CD8-positive, alpha-beta memory T cell (primary cell): ENCODE results near the gene SNX9. TPM values are rescaled to one million over a fixed set of nuclear protein-coding genes. Genes with fewer than 3 reads are reported as not detected.

ENCODE experiments used
- CTCF ChIA-PET: fragments of 350-600 bp; sonication (Branson Sonifier 250); formaldehyde crosslinking; loops from one replicate; lab custom pipeline; 2021; ENCODE audit warnings: antibody characterized with exemption; lab: Charles Lee
- POLR2A ChIA-PET: fragments of 350-600 bp; sonication (Branson Sonifier 250); formaldehyde crosslinking; loops from one replicate; lab custom pipeline; 2021; ENCODE audit warnings: antibody characterized with exemption; lab: Charles Lee
- DNase-seq, 5 donors: peaks; one replicate each; pipeline versions ENCODE4 v3.0.0 to v3.0.0-alpha.2; 2020 to 2022; ENCODE audit warnings: mixed read lengths in 1 of 5
- H3K27ac ChIP-seq: one replicate; pipeline ENCODE4 v1.7.0; 2013; ENCODE audit warnings: low read depth, mild to moderate bottlenecking, low read length, moderate library complexity
- H3K27me3 ChIP-seq: 2 replicates; pipeline ENCODE4 v1.7.0; 2013; ENCODE audit warnings: low read length, mild to moderate bottlenecking; ENCODE audit not compliant: insufficient read depth, poor library complexity, severe bottlenecking
- H3K36me3 ChIP-seq: 2 replicates; pipeline ENCODE4 v1.7.0; 2013; ENCODE audit warnings: mild to moderate bottlenecking, low read length, moderate library complexity; ENCODE audit not compliant: insufficient read depth
- H3K4me1 ChIP-seq: 2 replicates; pipeline ENCODE4 v1.7.0; 2013; ENCODE audit warnings: mild to moderate bottlenecking, low read length, moderate library complexity; ENCODE audit not compliant: insufficient read depth
- H3K4me3 ChIP-seq: 2 replicates; pipeline ENCODE4 v1.7.0; 2013; ENCODE audit warnings: mild to moderate bottlenecking, low read length
- H3K9me3 ChIP-seq: 2 replicates; pipeline ENCODE4 v1.7.0; 2013; ENCODE audit warnings: mild to moderate bottlenecking, low read length
- H3K27ac Mint-ChIP-seq, 8 donors: one replicate each; pipeline ENCODE4 v1.8.0; 2020 to 2021; ENCODE audit warnings: mixed read lengths in 8 of 8, mild to moderate bottlenecking in 6 of 8, inconsistent platforms in 3 of 8, moderate library complexity in 3 of 8
- H3K27me3 Mint-ChIP-seq, 2 donors: one replicate each; pipeline ENCODE4 v1.8.0; 2020 to 2021; ENCODE audit warnings: mixed read lengths in 2 of 2, mild to moderate bottlenecking in 1 of 2, moderate library complexity in 1 of 2
- H3K36me3 Mint-ChIP-seq, 3 donors: one replicate each; pipeline ENCODE4 v1.8.0; 2020 to 2021; ENCODE audit warnings: mixed read lengths in 3 of 3, inconsistent platforms in 1 of 3, mild to moderate bottlenecking in 1 of 3
- H3K4me1 Mint-ChIP-seq, 3 donors: one replicate each; pipeline ENCODE4 v1.8.0; 2020 to 2021; ENCODE audit warnings: mixed read lengths in 3 of 3, inconsistent platforms in 1 of 3, mild to moderate bottlenecking in 1 of 3
- H3K4me3 Mint-ChIP-seq, 7 donors: one replicate each; pipeline ENCODE4 v1.8.0; 2020 to 2021; ENCODE audit warnings: mixed read lengths in 7 of 7, mild to moderate bottlenecking in 6 of 7, moderate library complexity in 4 of 7, inconsistent platforms in 2 of 7
- H3K9me3 Mint-ChIP-seq, 5 donors: one replicate each; pipeline ENCODE4 v1.8.0; 2020 to 2022; ENCODE audit warnings: mixed read lengths in 5 of 5, mild to moderate bottlenecking in 3 of 5, moderate library complexity in 2 of 5, inconsistent platforms in 1 of 5
- polyA plus RNA-seq: library from polyadenylated mRNA; unstranded; fragments of 300-500 nt; fragmentation: Illumina TruSeq; gene quantifications from one replicate; pipeline ENCODE4 v1.2.3, GENCODE V29; 2021
- total RNA-seq, 2 experiments: library from RNA; stranded (reverse); gene quantifications; one replicate each; pipeline ENCODE4 v1.2.3, GENCODE V29; 2021

Gene SNX9
- total and polyA plus RNA-seq, 3 experiments from 2014 or later = 11.9 to 60.5 (median 60.3) TPM

GRCh38 chr6:157982563-157983405 lies 159.7 kb downstream of the SNX9 start:
- H3K27ac Mint-ChIP-seq = peak overlapping the region; percentile 24 to 91 (median 72)
- Histone ChIP-seq H3K27me3 (no peaks in the 10 kb centered on the region), H3K4me3 (peak overlapping the region; percentile 90), H3K27ac (peak overlapping the region; percentile 48), H3K9me3 (no peaks in the 10 kb centered on the region), H3K36me3 (no peaks in the 10 kb centered on the region), H3K4me1 (peaks cover 39% of the 10 kb centered on the region)
- no peaks in the 10 kb centered on the region for H3K27me3 Mint-ChIP-seq
- POLR2A ChIA-PET = interaction anchor here (0.6 kb wide), 1 partner anchor 162 kb away, joined by 8 read pairs; no protein-coding TSS in a partner anchor
- H3K36me3 Mint-ChIP-seq = peaks cover 0 to 5% (median 0%) of the 10 kb centered on the region in 3 donors
- H3K4me3 Mint-ChIP-seq = peak overlapping the region; percentile 90 to 93 (median 92)
- DNase-seq = peak in 1 of 5 donors; percentile 23
- H3K9me3 Mint-ChIP-seq = no peaks in the 10 kb centered on the region
- CTCF ChIA-PET = interaction anchor here (0.8 to 4.3 kb wide), 3 partner anchors 43 to 91 kb away, joined by 3 to 22 read pairs (median 7); no protein-coding TSS in a partner anchor
- H3K4me1 Mint-ChIP-seq = peaks cover 30 to 48% (median 31%) of the 10 kb centered on the region in 3 donors

DNA sequence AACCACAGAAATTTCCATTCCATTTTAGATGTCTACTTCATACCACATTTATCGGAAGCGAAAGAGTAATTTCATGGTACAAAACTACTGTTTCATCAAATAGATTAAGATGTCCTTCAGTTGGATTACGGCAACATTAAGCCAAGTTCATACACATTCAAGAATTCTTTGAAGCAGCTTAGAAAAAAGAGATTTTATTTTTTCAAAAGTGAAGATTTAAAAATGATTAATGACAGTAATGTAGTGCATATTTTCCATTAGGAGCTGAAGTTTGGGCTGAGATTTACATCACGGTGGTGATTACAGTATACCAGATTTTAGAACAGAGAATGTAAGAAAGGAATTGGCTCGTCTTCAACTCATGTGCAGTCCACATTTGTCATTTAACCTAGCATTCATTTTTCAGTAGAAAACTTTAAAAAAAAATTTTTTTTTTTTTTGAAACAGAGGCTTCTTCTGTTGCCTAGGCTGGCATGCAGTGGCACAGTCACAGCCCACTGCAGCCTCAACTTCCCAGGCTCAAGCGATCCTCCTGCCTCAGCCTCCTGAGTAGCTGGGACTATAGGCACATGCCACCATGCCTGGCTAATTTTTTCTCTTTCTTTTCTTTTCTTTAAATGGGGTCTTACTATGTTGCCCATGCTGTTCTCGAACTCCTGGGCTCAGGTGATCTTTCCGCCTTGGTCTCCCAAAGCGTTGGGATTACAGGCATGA lies 160.5 kb downstream of the SNX9 start:
- peaks cover 42% of the 10 kb centered on the region for H3K4me1 ChIP-seq
- Mint-ChIP-seq H3K36me3 (peaks cover 0 to 5% (median 0%) of the 10 kb centered on the region in 3 donors), H3K9me3 (no peaks in the 10 kb centered on the region), H3K4me1 (peaks cover 30 to 48% (median 31%) of the 10 kb centered on the region in 3 donors), H3K27me3 (no peaks in the 10 kb centered on the region), H3K4me3 (peak overlapping the region; percentile 90 to 93 (median 92)), H3K27ac (peak overlapping the region in 7 of 8 donors; percentile 7 to 91 (median 61))
- H3K9me3 ChIP-seq = no peaks in the 10 kb centered on the region
- no peak for DNase-seq
- no peaks in the 10 kb centered on the region for H3K27me3 ChIP-seq
- H3K36me3 ChIP-seq = no peaks in the 10 kb centered on the region
- H3K4me3 ChIP-seq = peak overlapping the region; percentile 90
- CTCF ChIA-PET = interaction anchor here (0.8 to 4.3 kb wide), 4 partner anchors 8 to 90 kb away, joined by 3 to 22 read pairs (median 5); no protein-coding TSS in a partner anchor
- POLR2A ChIA-PET = no interaction called here
- no peak overlapping the region for H3K27ac ChIP-seq

DNA sequence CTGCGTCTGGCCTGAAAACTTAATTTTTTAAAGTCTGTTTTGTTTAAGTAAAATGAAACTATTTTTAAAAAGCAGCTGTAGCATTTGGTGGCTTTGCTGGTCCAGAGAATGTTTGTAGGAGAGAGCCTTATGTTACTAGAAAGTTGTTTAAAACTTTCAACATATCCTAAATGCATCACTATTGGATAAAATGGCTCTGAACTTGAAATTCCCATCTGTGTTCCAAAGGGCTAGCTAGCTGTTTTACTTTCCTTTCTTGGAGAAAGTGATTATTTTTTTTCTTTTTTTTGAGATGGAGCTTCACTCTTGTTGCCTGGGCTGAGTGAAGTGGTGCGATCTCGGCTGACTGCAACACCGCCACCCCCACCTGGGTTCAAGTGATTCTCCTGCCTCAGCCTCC lies 161.1 kb downstream of the SNX9 start:
- peak overlapping the region in 2 of 8 donors; percentile 14 to 29 for H3K27ac Mint-ChIP-seq
- no peaks in the 10 kb centered on the region for H3K9me3 ChIP-seq
- no peaks in the 10 kb centered on the region for H3K27me3 Mint-ChIP-seq
- H3K36me3 ChIP-seq = no peaks in the 10 kb centered on the region
- peaks cover 0 to 5% (median 0%) of the 10 kb centered on the region in 3 donors for H3K36me3 Mint-ChIP-seq
- H3K4me1 Mint-ChIP-seq = peaks cover 31 to 53% (median 35%) of the 10 kb centered on the region in 3 donors
- H3K27me3 ChIP-seq = no peaks in the 10 kb centered on the region
- no peak overlapping the region for H3K27ac ChIP-seq
- H3K4me3 ChIP-seq = no peak overlapping the region
- peaks cover 48% of the 10 kb centered on the region for H3K4me1 ChIP-seq
- CTCF ChIA-PET = interaction anchor here (0.9 to 4.3 kb wide), 3 partner anchors 8 to 88 kb away, joined by 3 to 22 read pairs (median 7); no protein-coding TSS in a partner anchor
- H3K9me3 Mint-ChIP-seq = no peaks in the 10 kb centered on the region
- peak overlapping the region in 5 of 7 donors; percentile 37 to 77 (median 55) for H3K4me3 Mint-ChIP-seq
- DNase-seq = no peak
- POLR2A ChIA-PET = no interaction called here

DNA sequence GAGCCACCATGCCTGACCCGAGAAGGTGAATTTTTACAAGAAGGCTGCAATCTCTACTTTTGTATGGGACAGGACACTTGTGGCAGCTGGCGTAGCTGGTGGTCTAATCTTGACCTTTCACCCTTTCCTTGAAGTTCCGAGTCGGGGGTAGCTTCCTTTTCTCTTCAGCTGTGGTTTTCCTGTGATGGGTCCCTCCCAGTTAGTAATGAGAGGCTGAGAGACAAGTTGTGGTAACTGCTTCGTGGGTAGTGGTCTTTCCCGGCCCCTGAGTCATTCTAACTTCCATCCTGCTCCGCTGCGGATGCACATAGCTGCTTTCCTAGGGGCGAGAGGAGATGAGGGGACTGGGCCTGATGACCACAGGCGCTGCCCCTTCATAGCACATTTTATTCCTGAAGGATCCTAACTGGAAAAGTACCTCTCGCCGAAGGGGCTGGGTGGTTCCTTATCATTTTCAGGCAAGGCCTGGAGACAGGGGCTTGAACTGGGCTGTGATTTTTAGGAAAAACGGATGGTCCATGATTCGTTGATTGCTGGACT lies 161.7 kb downstream of the SNX9 start:
- Histone ChIP-seq H3K36me3 (no peaks in the 10 kb centered on the region), H3K27me3 (no peaks in the 10 kb centered on the region), H3K4me1 (peaks cover 53% of the 10 kb centered on the region), H3K9me3 (no peaks in the 10 kb centered on the region), H3K4me3 (no peak overlapping the region), H3K27ac (no peak overlapping the region)
- ChIA-PET CTCF (interaction anchor here (0.9 to 4.3 kb wide), 2 partner anchors 9 to 41 kb away, joined by 3 to 22 read pairs; no protein-coding TSS in a partner anchor), POLR2A (no interaction called here)
- peaks cover 0 to 5% (median 0%) of the 10 kb centered on the region in 3 donors for H3K36me3 Mint-ChIP-seq
- peaks cover 33 to 57% (median 40%) of the 10 kb centered on the region in 3 donors for H3K4me1 Mint-ChIP-seq
- no peak for DNase-seq
- peak overlapping the region in 6 of 7 donors; percentile 23 to 69 (median 46) for H3K4me3 Mint-ChIP-seq
- no peaks in the 10 kb centered on the region for H3K9me3 Mint-ChIP-seq
- no peaks in the 10 kb centered on the region for H3K27me3 Mint-ChIP-seq
- H3K27ac Mint-ChIP-seq = peak overlapping the region in 5 of 8 donors; percentile 14 to 68 (median 20)

GRCh38 chr6:157985378-157986155 lies 162.5 kb downstream of the SNX9 start:
- Mint-ChIP-seq H3K27ac (no peak overlapping the region), H3K9me3 (no peaks in the 10 kb centered on the region), H3K4me1 (peaks cover 34 to 55% (median 47%) of the 10 kb centered on the region in 3 donors), H3K36me3 (peaks cover 0 to 5% (median 0%) of the 10 kb centered on the region in 3 donors), H3K4me3 (peak overlapping the region in 3 of 7 donors; percentile 52 to 69 (median 64)), H3K27me3 (no peaks in the 10 kb centered on the region)
- H3K9me3 ChIP-seq = no peaks in the 10 kb centered on the region
- no peak overlapping the region for H3K4me3 ChIP-seq
- CTCF ChIA-PET = interaction anchor here (4.3 kb wide), 1 partner anchor 41 kb away, joined by 22 read pairs; no protein-coding TSS in a partner anchor
- H3K27ac ChIP-seq = no peak overlapping the region
- no peaks in the 10 kb centered on the region for H3K27me3 ChIP-seq
- POLR2A ChIA-PET = no interaction called here
- no peak for DNase-seq
- peaks cover 61% of the 10 kb centered on the region for H3K4me1 ChIP-seq
- H3K36me3 ChIP-seq = no peaks in the 10 kb centered on the region

- Mint-ChIP-seq H3K27me3 (no peaks in the 10 kb centered on the region), H3K27ac (peak overlapping the region in 2 of 8 donors; percentile 22 to 86), H3K4me3 (no peak overlapping the region), H3K36me3 (peaks cover 0 to 2% (median 0%) of the 10 kb centered on the region in 3 donors), H3K4me1 (peaks cover 37 to 52% (median 49%) of the 10 kb centered on the region in 3 donors), H3K9me3 (no peaks in the 10 kb centered on the region)
- H3K4me3 ChIP-seq = no peak overlapping the region
- H3K27ac ChIP-seq = no peak overlapping the region
- H3K9me3 ChIP-seq = no peaks in the 10 kb centered on the region
- ChIA-PET CTCF (interaction anchor here (1.4 kb wide), 1 partner anchor 38 kb away, joined by 4 read pairs; no protein-coding TSS in a partner anchor), POLR2A (no interaction called here)
- H3K36me3 ChIP-seq = no peaks in the 10 kb centered on the region
- H3K27me3 ChIP-seq = no peaks in the 10 kb centered on the region
- no peak for DNase-seq
- H3K4me1 ChIP-seq = peaks cover 54% of the 10 kb centered on the region
Measured at GRCh38 chr6:157987788-157988699, 165.0 kb downstream of the SNX9 start.
